Endodermal cell (in vitro differentiated cells): ENCODE results near the gene TMIGD3. TPM values are rescaled to one million over a fixed set of nuclear protein-coding genes. Genes with fewer than 3 reads are reported as not detected.

Experiments used
- DNase-seq: peaks from one replicate; pipeline ENCODE4 v3.0.0-alpha.2; 2017
- H3K27ac ChIP-seq: 2 replicates; pipeline ENCODE4 v1.5.1; 2013; ENCODE audit warnings: mild to moderate bottlenecking, low read depth, low read length, moderate library complexity
- H3K27me3 ChIP-seq: 2 replicates; pipeline ENCODE4 v1.6.1; 2013; ENCODE audit warnings: mild to moderate bottlenecking, low read length, moderate library complexity; ENCODE audit not compliant: insufficient read depth, control insufficient read depth, poor library complexity, severe bottlenecking
- H3K36me3 ChIP-seq: 2 replicates; pipeline ENCODE4 v1.7.0; 2013; ENCODE audit warnings: mild to moderate bottlenecking, low read length, moderate library complexity; ENCODE audit not compliant: control insufficient read depth, insufficient read depth
- H3K4me1 ChIP-seq: one replicate; pipeline ENCODE4 v1.7.0; 2013; ENCODE audit warnings: low read length; ENCODE audit not compliant: control insufficient read depth, insufficient read depth
- H3K4me3 ChIP-seq: 2 replicates; pipeline ENCODE4 v1.5.1; 2013; ENCODE audit warnings: mild to moderate bottlenecking, low read length, moderate library complexity
- H3K9ac ChIP-seq: 2 replicates; pipeline ENCODE4 v1.6.1; 2013; ENCODE audit warnings: mild to moderate bottlenecking, low read length, moderate library complexity; ENCODE audit not compliant: poor library complexity, severe bottlenecking; ENCODE audit errors: extremely low read depth
- H3K9me3 ChIP-seq: 2 replicates; pipeline ENCODE4 v1.6.1; 2013; ENCODE audit warnings: mild to moderate bottlenecking, low read length, moderate library complexity; ENCODE audit not compliant: control insufficient read depth
- H3K27ac Mint-ChIP-seq: 2 replicates; pipeline ENCODE4 v1.8.0; 2020; ENCODE audit warnings: mixed read lengths
- H3K27me3 Mint-ChIP-seq: 2 replicates; pipeline ENCODE4 v1.8.0; 2021; ENCODE audit warnings: mild to moderate bottlenecking, mixed read lengths; ENCODE audit not compliant: insufficient read depth
- H3K36me3 Mint-ChIP-seq: 2 replicates; pipeline ENCODE4 v1.8.0; 2020; ENCODE audit warnings: low read depth, mixed read lengths
- H3K4me1 Mint-ChIP-seq: 2 replicates; pipeline ENCODE4 v1.8.0; 2020; ENCODE audit warnings: mixed read lengths
- H3K4me3 Mint-ChIP-seq: 2 replicates; pipeline ENCODE4 v1.8.0; 2020; ENCODE audit warnings: mild to moderate bottlenecking, moderate library complexity, mixed read lengths
- H3K9me3 Mint-ChIP-seq: 2 replicates; pipeline ENCODE4 v1.8.0; 2020; ENCODE audit warnings: mild to moderate bottlenecking, mixed read lengths
- CTCF ChIP-seq: fragments of 200-600 bp; sonication (generic); conservative IDR thresholded peaks from 2 replicates; pipeline ENCODE4 v1.5.0; 2021; ENCODE audit warnings: antibody characterized with exemption, mild to moderate bottlenecking
- WGBS, 2 experiments: methylation state at CpG; one replicate each; pipeline versions ENCODE4 v1.1.5 to v1.1.7; 2013; ENCODE audit warnings: missing lambda C conversion rate in 2 of 2, mixed read lengths in 1 of 2; ENCODE audit not compliant: insufficient coverage in 1 of 2, insufficient read length in 1 of 2; 5-methylcytosine and 5-hydroxymethylcytosine counted together
- total RNA-seq, 2 donors: library from RNA; stranded (reverse); fragmentation: NEBNext Ultra II Directional in 1 of 2; extraction: Animal tissue kit (Norgen Biotek cat#: 25700) in 1 of 2; gene quantifications; 2 replicates in 1 of 2; 3 replicates in 1 of 2; pipeline ENCODE4 v1.2.1, GENCODE V29; 2021

The TMIGD3 gene
- total RNA-seq, 2 donors from 2014 or later = not detected

- no peaks in the 10 kb centered on the region for H3K36me3 ChIP-seq
- H3K27ac ChIP-seq = no peak overlapping the region
- no peak overlapping the region for H3K4me3 ChIP-seq
- no peak for TF ChIP-seq CTCF
- H3K4me1 Mint-ChIP-seq = no peaks in the 10 kb centered on the region
- H3K27ac Mint-ChIP-seq = no peak overlapping the region
- H3K9me3 ChIP-seq = no peaks in the 10 kb centered on the region
- H3K27me3 Mint-ChIP-seq = peaks cover 4% of the 10 kb centered on the region
- H3K9me3 Mint-ChIP-seq = no peaks in the 10 kb centered on the region
- H3K9ac ChIP-seq = no peak overlapping the region
- no peaks in the 10 kb centered on the region for H3K27me3 ChIP-seq
- H3K4me1 ChIP-seq = no peaks in the 10 kb centered on the region
- no peak for DNase-seq
- H3K36me3 Mint-ChIP-seq = no peaks in the 10 kb centered on the region
- H3K4me3 Mint-ChIP-seq = no peak overlapping the region
- WGBS, 2 experiments = 94 to 100% methylated on average over 2 to 9 of the region's 9 CpGs
Observed at GRCh38 chr1:111488669-111489068, 14.8 kb downstream of the TMIGD3 start.

GRCh38 chr1:111487133-111487532 lies 16.3 kb downstream of the TMIGD3 start:
- Histone ChIP-seq H3K4me3 (no peak overlapping the region), H3K27ac (no peak overlapping the region), H3K4me1 (no peaks in the 10 kb centered on the region), H3K9ac (no peak overlapping the region), H3K36me3 (no peaks in the 10 kb centered on the region), H3K27me3 (no peaks in the 10 kb centered on the region), H3K9me3 (no peaks in the 10 kb centered on the region)
- Mint-ChIP-seq H3K9me3 (no peaks in the 10 kb centered on the region), H3K4me3 (no peak overlapping the region), H3K27me3 (peaks cover 4% of the 10 kb centered on the region), H3K27ac (no peak overlapping the region), H3K4me1 (no peaks in the 10 kb centered on the region), H3K36me3 (no peaks in the 10 kb centered on the region)
- DNase-seq = no peak
- WGBS, 2 experiments = 92 to 95% methylated on average over 6 of the region's 6 CpGs
- no peak for TF ChIP-seq CTCF

GRCh38 chr1:111486431-111486830 lies 17.0 kb downstream of the TMIGD3 start:
- H3K36me3 ChIP-seq = no peaks in the 10 kb centered on the region
- Mint-ChIP-seq H3K4me1 (no peaks in the 10 kb centered on the region), H3K4me3 (no peak overlapping the region), H3K9me3 (no peaks in the 10 kb centered on the region), H3K27me3 (peaks cover 4% of the 10 kb centered on the region), H3K27ac (no peak overlapping the region), H3K36me3 (no peaks in the 10 kb centered on the region)
- no peaks in the 10 kb centered on the region for H3K27me3 ChIP-seq
- no peak for TF ChIP-seq CTCF
- no peak overlapping the region for H3K27ac ChIP-seq
- H3K9me3 ChIP-seq = no peaks in the 10 kb centered on the region
- no peaks in the 10 kb centered on the region for H3K4me1 ChIP-seq
- WGBS, 2 experiments = 97 to 100% methylated on average over 2 to 7 of the region's 7 CpGs
- no peak overlapping the region for H3K4me3 ChIP-seq
- DNase-seq = no peak
- H3K9ac ChIP-seq = no peak overlapping the region
